Fibroblast of peridontal ligament (primary cell): ENCODE measurements around the gene S1PR1.
A peak's percentile ranks its signal among the peaks of the same experiment; 100 is the strongest.

Experiments used
- DNase-seq: peaks from one replicate; pipeline ENCODE4 v3.0.0-alpha.2; 2010; ENCODE audit errors: extremely low read depth

Gene S1PR1

DNA sequence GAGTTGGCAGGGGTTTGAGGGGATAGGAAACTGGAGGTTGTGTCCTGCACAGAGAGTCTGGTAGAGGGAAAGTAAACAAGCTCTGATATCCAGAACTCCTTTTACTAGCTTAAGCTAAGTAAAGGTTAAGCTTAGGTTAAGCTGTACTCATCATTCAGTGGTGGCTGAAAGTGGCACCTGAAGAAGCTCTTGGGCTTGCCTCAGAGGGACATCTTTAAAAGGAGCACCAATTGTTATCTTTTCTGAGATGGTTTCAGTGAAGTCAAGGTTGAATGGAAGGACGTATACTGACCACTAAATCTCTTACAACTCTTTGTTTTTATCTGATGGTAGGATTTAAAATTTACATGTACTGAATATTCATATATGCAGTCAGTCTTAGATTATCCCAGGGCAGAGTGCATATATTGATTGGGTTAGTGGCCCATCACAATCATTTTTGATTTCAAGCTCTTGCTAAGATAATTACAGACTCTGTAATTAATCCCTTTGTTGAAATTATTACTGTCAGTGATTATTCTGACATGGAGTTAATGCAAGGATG, 43.3 kb downstream of the S1PR1 start:
- DNase-seq = no peak

GRCh38 chr1:101280942-101281654, 44.3 kb downstream of the S1PR1 start:
- DNase-seq = no peak

DNA sequence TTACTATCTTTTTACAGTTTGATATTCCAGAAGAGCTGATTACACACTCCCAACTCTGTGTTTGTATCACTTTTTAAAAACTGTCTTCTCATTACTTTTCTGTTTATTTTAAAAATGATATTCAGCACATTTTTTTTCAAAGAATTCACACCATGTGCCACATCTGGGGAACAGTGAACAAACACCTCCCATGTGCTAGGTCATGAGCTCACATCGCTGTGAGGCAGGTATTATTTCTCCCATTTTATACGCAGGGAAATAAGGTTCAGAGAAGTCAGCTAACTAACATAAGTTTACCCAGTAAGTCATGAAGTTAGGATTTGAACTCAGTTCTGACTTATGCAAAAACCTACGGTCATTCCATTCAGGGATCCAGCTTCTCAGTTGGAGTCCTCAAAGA, 44.9 kb downstream of the S1PR1 start:
- no peak for DNase-seq

DNA sequence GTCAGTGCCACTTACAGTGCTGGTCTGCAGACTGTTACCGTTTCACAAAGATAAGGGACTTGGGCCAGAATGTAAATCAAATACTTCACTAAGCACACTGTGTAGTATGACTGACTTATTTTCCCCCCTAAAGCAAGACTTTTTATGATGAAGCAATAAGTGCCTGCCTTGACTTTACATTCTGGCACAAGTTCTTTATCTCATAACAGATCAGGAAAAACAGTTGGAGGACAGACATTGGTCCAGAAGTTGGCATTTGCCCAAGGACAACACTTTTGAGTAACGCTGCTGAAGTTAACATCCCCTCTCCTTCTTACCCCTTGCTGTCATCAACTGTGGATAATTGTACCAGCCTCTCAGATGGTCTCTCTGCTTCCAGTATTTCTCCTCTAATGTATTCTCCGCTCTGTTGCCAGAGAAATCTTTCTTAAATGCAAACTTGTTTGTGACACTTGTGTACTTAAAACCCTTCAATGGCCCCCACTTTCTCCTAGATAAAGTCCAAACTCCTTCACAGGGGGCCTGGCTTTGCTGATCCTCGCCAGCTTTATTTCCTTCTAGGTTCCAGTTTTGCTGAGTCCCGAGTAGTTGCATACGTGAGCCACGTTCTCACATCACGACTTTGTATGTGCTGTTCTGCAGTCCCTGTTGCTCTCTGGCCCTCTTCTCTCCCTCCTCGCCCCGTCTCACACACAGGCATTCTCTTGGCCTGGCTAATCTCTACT, 45.7 kb downstream of the S1PR1 start:
- no peak for DNase-seq

DNA sequence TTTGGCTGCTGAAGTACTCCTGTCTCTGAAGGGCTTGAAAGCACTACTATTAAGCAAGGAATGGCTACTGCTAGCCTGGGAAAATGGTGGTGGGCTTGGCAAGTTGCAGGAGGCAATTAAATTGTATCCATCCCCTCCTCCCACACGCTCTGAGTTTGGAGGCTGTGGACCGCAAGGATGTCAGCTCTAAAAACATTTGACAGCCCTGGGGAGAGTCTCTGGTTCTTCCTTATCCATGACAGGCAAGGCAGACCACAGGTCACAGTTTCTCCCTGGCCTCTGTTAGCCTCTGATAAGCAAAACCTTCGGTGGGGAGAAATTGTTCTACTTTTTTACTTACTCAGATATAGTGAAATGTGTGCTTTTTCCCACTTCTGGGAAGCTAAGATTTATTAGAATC, 46.6 kb downstream of the S1PR1 start:
- no peak for DNase-seq

- DNase-seq = no peak
Observed at GRCh38 chr1:101284021-101284420, 47.2 kb downstream of the S1PR1 start.

- no peak for DNase-seq
Observed at GRCh38 chr1:101284622-101285218, 47.9 kb downstream of the S1PR1 start.

DNA sequence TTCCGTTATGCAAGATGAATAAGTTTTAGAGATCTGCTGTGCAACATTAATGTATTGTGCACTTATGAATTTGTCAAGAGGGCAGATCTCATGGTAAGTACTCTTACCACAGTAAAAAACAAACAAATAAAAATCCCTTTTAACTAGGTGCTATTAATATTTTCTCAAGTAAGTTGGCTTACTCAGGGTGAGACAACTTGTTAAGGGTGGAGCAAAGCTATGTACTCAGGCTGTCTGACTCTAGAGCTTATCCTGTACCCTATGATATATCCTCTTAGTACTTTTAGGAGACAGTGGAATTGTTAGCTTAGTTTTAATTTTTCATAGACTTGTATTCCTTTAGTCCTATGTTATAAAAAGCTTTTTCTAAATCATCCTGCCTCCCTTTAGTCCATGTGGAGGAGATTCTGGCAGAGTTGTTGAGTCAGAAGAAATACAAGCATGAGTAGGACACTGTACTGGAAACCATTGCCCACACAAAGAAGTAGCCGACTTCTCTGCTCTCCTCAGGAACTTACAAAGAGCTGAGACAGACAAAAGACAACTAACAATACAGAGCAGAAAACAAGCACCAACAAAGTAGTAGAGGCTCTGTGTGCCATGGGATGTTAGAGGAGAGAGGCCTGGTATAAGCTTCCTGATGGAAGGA, 49.2 kb downstream of the S1PR1 start:
- DNase-seq = no peak

DNA sequence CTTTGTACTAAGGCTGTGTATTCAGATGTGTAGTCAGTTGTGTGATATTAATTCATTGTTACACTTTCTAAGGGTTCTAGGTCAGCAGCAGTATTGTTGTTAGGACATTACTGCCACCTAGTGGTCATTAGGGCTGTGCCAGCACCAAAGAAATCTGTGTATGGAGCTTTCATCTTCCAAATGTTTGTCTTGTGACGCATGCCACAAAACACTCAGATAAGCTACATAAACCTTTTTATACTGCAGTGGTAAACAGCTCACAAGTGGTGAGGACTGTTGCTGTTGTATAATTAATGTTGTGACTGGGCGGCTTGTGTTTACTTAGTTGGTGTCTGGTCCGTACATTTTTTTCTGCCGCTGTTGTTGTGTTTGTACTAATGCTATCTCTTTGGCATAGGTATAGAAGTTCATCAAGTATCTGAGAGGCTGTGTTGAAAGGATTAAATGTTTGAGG, 51.7 kb downstream of the S1PR1 start:
- DNase-seq = peak; percentile 92

DNA sequence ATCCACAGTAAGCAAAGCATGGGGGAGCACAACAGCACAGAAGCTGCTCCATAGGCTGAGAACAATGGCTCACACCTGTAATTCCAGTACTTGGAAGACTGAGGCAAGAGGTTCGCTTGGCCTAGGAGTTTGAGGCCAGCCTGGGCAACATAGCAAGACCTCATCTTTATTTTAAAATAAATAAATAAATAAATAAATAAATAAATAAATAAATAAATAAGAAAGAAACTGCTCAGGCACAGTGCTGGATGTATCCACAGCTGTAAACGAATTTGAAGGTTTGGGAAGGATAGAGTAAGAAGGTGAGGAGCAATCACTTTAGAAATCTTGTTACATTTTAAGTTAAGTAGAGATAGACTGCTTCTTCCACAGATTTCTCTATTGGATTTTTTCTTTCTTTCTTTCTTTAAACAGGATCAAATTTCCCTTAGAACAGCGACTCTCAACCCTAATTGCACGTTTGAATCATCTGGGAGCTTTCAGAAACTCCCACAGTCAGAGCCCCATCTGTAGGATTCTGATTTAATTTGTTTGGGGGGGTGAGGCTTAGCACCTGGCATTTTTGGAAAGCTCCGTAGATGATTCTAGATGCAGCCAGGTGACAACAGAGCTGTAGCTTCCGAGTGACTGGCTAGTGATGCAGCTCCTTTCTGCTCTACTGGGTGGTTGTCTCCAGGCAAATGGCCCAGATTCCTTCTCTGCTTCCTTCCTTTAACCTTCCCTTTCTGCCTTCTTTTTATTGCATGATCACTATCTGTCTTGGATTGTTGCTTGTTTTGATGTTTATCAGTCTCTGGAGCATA, 53.5 kb downstream of the S1PR1 start:
- DNase-seq = peak; percentile 53
